Measurements from ENCODE around the gene SLC6A7. TPM values are rescaled to one million over a fixed set of nuclear protein-coding genes. Genes with fewer than 3 reads are reported as not detected.
A peak's percentile ranks its signal among the peaks of the same experiment; 100 is the strongest.

SLC6A7 gene
- total RNA-seq, 2 experiments from 2014 or later = not detected

- peaks cover 49% of the 10 kb centered on the region for H3K4me1 Mint-ChIP-seq
- POLR2A ChIA-PET = no interaction called here
- H3K27ac Mint-ChIP-seq = peak overlapping the region; percentile 99
These were observed 41.5 kb upstream of the SLC6A7 start for GRCh38 chr5:150148117-150148927.

GRCh38 chr5:150149618-150150017, 40.2 kb upstream of the SLC6A7 start:
- Mint-ChIP-seq H3K4me1 (peaks cover 53% of the 10 kb centered on the region), H3K36me3 (peaks cover 28% of the 10 kb centered on the region), H3K27me3 (peaks cover 2% of the 10 kb centered on the region), H3K4me3 (peak overlapping the region; percentile 90), H3K9me3 (no peaks in the 10 kb centered on the region), H3K27ac (peak overlapping the region; percentile 99)
- DNase-seq (peak; percentile 54), ATAC-seq (ENCODE audit: low read depth) (peak; percentile 98)
- POLR2A ChIA-PET = interaction anchor here (1.2 to 1.6 kb wide), 5 partner anchors 9 to 262 kb away, joined by 3 to 6 read pairs (median 4); no protein-coding TSS in a partner anchor

More at GRCh38 chr5:150148117-150148927, 41.5 kb upstream of the SLC6A7 start:
- peak overlapping the region; percentile 90 for H3K4me3 Mint-ChIP-seq
- no peaks in the 10 kb centered on the region for H3K9me3 Mint-ChIP-seq
- H3K27me3 Mint-ChIP-seq = peaks cover 2% of the 10 kb centered on the region
- ATAC-seq (ENCODE audit: low read depth) = no peak
- H3K36me3 Mint-ChIP-seq = peaks cover 20% of the 10 kb centered on the region
- DNase-seq = no peak

DNA sequence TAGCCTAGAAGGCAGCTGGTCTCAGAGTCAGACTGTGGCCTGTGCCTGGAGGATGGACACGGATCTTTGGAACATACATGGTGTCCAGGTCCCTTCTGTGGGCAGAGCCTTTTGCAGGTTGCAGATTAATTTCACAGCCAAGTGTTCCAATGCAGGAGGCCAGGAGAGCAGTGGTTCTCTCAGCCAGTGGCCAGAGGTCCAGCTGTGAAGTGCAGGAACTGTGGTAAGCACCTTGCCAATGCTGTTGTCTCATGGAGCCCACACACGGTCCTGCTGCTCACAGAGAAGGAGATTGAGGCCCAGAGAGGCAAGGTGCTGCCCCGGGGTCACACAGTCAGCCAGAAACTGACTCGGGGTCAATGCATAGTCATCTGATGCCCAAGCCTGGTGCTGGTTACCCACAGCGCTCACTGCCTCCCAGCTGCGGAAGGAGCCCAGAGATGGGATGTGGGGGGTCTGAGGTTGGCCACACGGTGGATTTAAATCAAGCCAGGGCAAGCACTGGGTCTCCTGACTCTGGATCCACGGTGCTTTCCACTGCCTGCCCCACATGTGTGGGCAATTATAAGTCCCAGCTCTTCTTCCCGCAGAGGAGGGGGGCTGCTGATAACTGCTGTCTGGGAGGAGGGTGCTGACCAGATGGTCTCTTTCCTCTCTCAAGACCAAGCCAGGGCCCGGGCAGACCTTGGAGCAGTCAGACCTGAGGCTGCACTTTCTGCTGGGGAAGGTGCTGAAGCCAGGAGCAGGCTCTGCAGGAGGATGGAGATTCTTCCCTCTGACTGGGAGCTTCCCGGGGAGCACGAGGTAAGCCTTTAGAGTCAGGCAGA, 37.0 kb upstream of the SLC6A7 start:
- Mint-ChIP-seq H3K36me3 (peaks cover 26% of the 10 kb centered on the region), H3K4me1 (peaks cover 56% of the 10 kb centered on the region), H3K27me3 (no peaks in the 10 kb centered on the region), H3K27ac (peak overlapping the region; percentile 87), H3K9me3 (no peaks in the 10 kb centered on the region), H3K4me3 (peak overlapping the region; percentile 95)
- ATAC-seq (ENCODE audit: low read depth) (no peak), DNase-seq (no peak)
- POLR2A ChIA-PET = interaction anchor here (0.9 to 2.6 kb wide), 2 partner anchors 56 to 58 kb away, joined by 4 to 10 read pairs; no protein-coding TSS in a partner anchor

- DNase-seq = no peak
- Mint-ChIP-seq H3K9me3 (no peaks in the 10 kb centered on the region), H3K27ac (peak overlapping the region; percentile 87)
These were observed 36.4 kb upstream of the SLC6A7 start for GRCh38 chr5:150153483-150153882.

GRCh38 chr5:150153957-150154617, 35.8 kb upstream of the SLC6A7 start:
- ATAC-seq (ENCODE audit: low read depth) (peak; percentile 27), DNase-seq (no peak)
- peaks cover 19% of the 10 kb centered on the region for H3K36me3 Mint-ChIP-seq
- peaks cover 48% of the 10 kb centered on the region for H3K4me1 Mint-ChIP-seq
- peak overlapping the region; percentile 95 for H3K4me3 Mint-ChIP-seq
- no peaks in the 10 kb centered on the region for H3K9me3 Mint-ChIP-seq
- H3K27ac Mint-ChIP-seq = peak overlapping the region; percentile 87
- H3K27me3 Mint-ChIP-seq = no peaks in the 10 kb centered on the region
- POLR2A ChIA-PET = interaction anchor here (0.9 to 2.6 kb wide), 3 partner anchors 22 to 57 kb away, joined by 4 to 10 read pairs (median 5); no protein-coding TSS in a partner anchor

More at GRCh38 chr5:150153483-150153882, 36.4 kb upstream of the SLC6A7 start:
- Mint-ChIP-seq H3K4me1 (peaks cover 54% of the 10 kb centered on the region), H3K4me3 (peak overlapping the region; percentile 95), H3K27me3 (no peaks in the 10 kb centered on the region), H3K36me3 (peaks cover 23% of the 10 kb centered on the region)
- POLR2A ChIA-PET = interaction anchor here (0.9 to 2.6 kb wide), 2 partner anchors 55 to 57 kb away, joined by 4 to 10 read pairs; no protein-coding TSS in a partner anchor
- ATAC-seq (ENCODE audit: low read depth) = no peak

GRCh38 chr5:150154618-150155128, 35.2 kb upstream of the SLC6A7 start:
- POLR2A ChIA-PET = interaction anchor here (1.3 to 2.6 kb wide), 3 partner anchors 18 to 54 kb away, joined by 5 to 10 read pairs (median 5); no protein-coding TSS in a partner anchor
- no peak for DNase-seq
- no peaks in the 10 kb centered on the region for H3K9me3 Mint-ChIP-seq
- no peak for ATAC-seq (ENCODE audit: low read depth)
- H3K4me1 Mint-ChIP-seq = peaks cover 42% of the 10 kb centered on the region
- peak overlapping the region; percentile 95 for H3K4me3 Mint-ChIP-seq
- peak overlapping the region; percentile 89 for H3K27ac Mint-ChIP-seq
- H3K27me3 Mint-ChIP-seq = no peaks in the 10 kb centered on the region
- peaks cover 19% of the 10 kb centered on the region for H3K36me3 Mint-ChIP-seq

- Mint-ChIP-seq H3K36me3 (peaks cover 17% of the 10 kb centered on the region), H3K4me3 (peak within 1 kb of the TSS; percentile 95), H3K4me1 (peaks cover 35% of the 10 kb centered on the region), H3K27ac (peak within 1 kb of the TSS; percentile 89), H3K27me3 (no peaks in the 10 kb centered on the region), H3K9me3 (no peaks in the 10 kb centered on the region)
- DNase-seq = peak; percentile 82
- POLR2A ChIA-PET = interaction anchor here (1.1 to 2.6 kb wide), 5 partner anchors 10 to 294 kb away, joined by 5 to 10 read pairs (median 6); partner anchors contain the start of gene RPS14
- ATAC-seq (ENCODE audit: low read depth) = peak; percentile 94
These were observed 34.4 kb upstream of the SLC6A7 start, which contains the start of gene PDGFRB for GRCh38 chr5:150155258-150156026. PDGFRB (minus strand) TSS chr5:150155845; CDS start chr5:150137047, 18,798 bp downstream.

- ATAC-seq (ENCODE audit: low read depth) = no peak
- no peaks in the 10 kb centered on the region for H3K9me3 Mint-ChIP-seq
- POLR2A ChIA-PET = interaction anchor here (0.7 to 1.3 kb wide), 4 partner anchors 11 to 294 kb away, joined by 3 to 8 read pairs (median 6); partner anchors contain the start of gene RPS14
- H3K27ac Mint-ChIP-seq = peak overlapping the region; percentile 89
- peaks cover 14% of the 10 kb centered on the region for H3K36me3 Mint-ChIP-seq
- peaks cover 30% of the 10 kb centered on the region for H3K4me1 Mint-ChIP-seq
- H3K27me3 Mint-ChIP-seq = no peaks in the 10 kb centered on the region
- H3K4me3 Mint-ChIP-seq = peak overlapping the region; percentile 95
- no peak for DNase-seq
These were observed 33.9 kb upstream of the SLC6A7 start for GRCh38 chr5:150156027-150156368.

DNA sequence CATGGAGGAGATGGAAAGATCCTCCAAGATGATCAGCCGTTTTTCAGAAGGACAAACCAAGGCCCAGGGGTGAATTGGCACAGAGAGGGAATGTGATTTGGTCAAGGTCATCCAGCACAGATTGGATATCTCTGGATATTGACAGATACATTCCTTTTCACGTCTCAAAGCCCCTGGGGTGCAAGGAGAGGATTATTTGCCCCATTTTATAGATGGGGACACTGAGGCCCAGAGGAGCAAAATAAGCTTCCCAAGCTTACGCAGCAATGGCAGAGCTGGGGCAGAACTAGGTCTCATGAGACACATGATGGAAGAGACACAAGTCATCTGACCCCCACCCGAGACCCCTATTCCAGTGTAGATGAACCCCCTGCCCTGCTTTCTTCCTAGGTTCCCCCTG, 33.3 kb upstream of the SLC6A7 start:
- no peak for DNase-seq
- H3K4me3 Mint-ChIP-seq = peak overlapping the region; percentile 95
- peaks cover 31% of the 10 kb centered on the region for H3K4me1 Mint-ChIP-seq
- H3K27me3 Mint-ChIP-seq = no peaks in the 10 kb centered on the region
- POLR2A ChIA-PET = interaction anchor here (0.7 kb wide), 1 partner anchor 277 kb away, joined by 3 read pairs; no protein-coding TSS in a partner anchor
- peak overlapping the region; percentile 89 for H3K27ac Mint-ChIP-seq
- H3K9me3 Mint-ChIP-seq = no peaks in the 10 kb centered on the region
- peaks cover 14% of the 10 kb centered on the region for H3K36me3 Mint-ChIP-seq
- no peak for ATAC-seq (ENCODE audit: low read depth)

DNA sequence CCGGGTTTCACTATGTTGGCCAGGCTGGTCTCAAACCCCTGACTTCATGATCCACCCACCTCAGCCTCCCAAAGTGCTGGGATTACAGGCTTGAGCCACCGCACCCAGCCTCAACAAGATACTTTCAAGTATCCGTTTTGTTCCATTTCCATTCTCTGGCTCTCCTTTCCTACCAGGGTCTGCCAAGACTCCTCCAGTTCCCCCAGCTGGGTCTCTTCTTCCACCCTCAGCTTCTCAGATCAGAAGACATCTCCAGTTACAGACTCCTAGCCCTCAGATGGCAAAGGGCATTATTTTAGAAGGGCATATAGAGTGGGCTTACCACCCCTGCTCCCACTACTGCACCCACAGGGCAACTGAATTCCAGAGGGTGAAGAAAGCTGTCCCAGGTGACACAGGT, 32.7 kb upstream of the SLC6A7 start:
- no peaks in the 10 kb centered on the region for H3K9me3 Mint-ChIP-seq
- no peak overlapping the region for H3K4me3 Mint-ChIP-seq
- peaks cover 33% of the 10 kb centered on the region for H3K4me1 Mint-ChIP-seq
- no peaks in the 10 kb centered on the region for H3K27me3 Mint-ChIP-seq
- POLR2A ChIA-PET = no interaction called here
- H3K27ac Mint-ChIP-seq = peak overlapping the region; percentile 14
- DNase-seq = no peak
- H3K36me3 Mint-ChIP-seq = peaks cover 14% of the 10 kb centered on the region
- ATAC-seq (ENCODE audit: low read depth) = no peak

DNA sequence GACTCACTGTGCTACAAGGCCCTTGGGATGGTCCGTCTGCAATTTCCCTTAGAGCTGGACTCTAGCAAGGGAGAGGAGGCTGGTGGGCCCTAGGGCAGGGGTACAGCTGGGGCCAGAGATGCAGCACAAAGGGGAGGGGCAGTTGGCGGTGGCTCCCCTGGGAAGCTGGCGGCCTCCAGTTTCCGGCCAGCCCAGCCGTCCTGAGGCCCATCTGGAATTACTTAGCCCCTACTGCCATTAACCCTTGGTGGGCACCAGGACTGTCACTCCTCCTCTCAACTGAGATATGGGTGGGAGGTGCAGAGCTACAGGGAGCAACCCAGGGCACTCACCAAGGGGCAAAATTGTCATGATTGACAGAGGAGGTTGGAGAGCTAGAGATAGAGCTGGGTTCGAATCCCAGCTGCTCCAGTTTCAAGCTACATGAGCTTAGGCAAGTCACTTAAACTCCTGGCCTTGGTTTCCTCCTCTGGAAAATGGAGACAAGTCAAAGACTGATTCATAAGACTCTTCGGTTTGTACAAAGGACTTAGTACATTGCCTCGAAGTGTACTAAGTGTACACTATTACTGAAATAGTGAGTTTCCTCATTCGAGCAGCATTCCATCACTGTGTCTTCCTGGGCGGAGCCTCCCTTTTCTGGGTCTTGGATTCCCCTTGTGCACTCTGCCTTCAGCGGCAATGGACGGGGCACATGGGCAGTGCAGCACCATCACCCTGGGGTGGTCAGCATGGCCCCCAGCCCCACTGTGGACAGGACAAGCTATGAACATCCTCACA, 31.5 kb upstream of the SLC6A7 start:
- DNase-seq (no peak), ATAC-seq (ENCODE audit: low read depth) (no peak)
- Mint-ChIP-seq H3K27ac (no peak overlapping the region), H3K27me3 (peaks cover 2% of the 10 kb centered on the region), H3K9me3 (no peaks in the 10 kb centered on the region), H3K4me3 (no peak overlapping the region), H3K36me3 (peaks cover 10% of the 10 kb centered on the region), H3K4me1 (peaks cover 25% of the 10 kb centered on the region)
- POLR2A ChIA-PET = interaction anchor here (2.1 kb wide), 1 partner anchor 9 kb away, joined by 6 read pairs; no protein-coding TSS in a partner anchor

Measured in activated naive CD8-positive, alpha-beta T cell treated with anti-CD3 and anti-CD28 coated beads, Interleukin-2, amount 10 ng/mL, durations not matched to agents 7 days and 5 days (primary cell).